Adrenal gland (tissue), 12 donors: Measurements from ENCODE around the gene RAB43. TPM values are rescaled to one million over a fixed set of nuclear protein-coding genes. Genes with fewer than 3 reads are reported as not detected.
A peak's percentile ranks its signal among the peaks of the same experiment; 100 is the strongest.

ENCODE experiments used
- DNase-seq, 7 donors: peaks; one replicate each; pipeline ENCODE4 v3.0.0-alpha.2; 2019 to 2020
- H3K27ac ChIP-seq, 5 donors: fragments of 200-600 bp; sonication (generic) in 4 of 5; 1 replicate in 3 of 5; 2 replicates in 2 of 5; pipeline versions ENCODE4 v1.5.1 to v1.8.0; 2016 to 2020; ENCODE audit warnings: mild to moderate bottlenecking in 1 of 5
- H3K27me3 ChIP-seq: fragments of 200-600 bp; 2 replicates; pipeline ENCODE4 v1.8.0; 2021
- H3K36me3 ChIP-seq, 2 donors: fragments of 200-600 bp; replicated peaks in 1 of 2; 1 replicate in 1 of 2; 2 replicates in 1 of 2; pipeline versions ENCODE4 v1.5.1 to v1.8.0; 2018 to 2022
- H3K4me1 ChIP-seq, 2 donors: fragments of 200-600 bp; replicated peaks in 1 of 2; 1 replicate in 1 of 2; 2 replicates in 1 of 2; pipeline versions ENCODE4 v1.5.1 to v1.8.0; 2018 to 2021
- H3K4me3 ChIP-seq, 4 donors: fragments of 200-600 bp; sonication (generic) in 3 of 4; one replicate each; pipeline ENCODE4 v1.5.1; 2016 to 2018
- H3K9me3 ChIP-seq, 3 donors: fragments of 200-600 bp; sonication (generic) in 1 of 3; replicated peaks in 1 of 3; 1 replicate in 2 of 3; 2 replicates in 1 of 3; pipeline versions ENCODE4 v1.5.1 to v1.8.0; 2016 to 2021
- CTCF ChIP-seq, 6 experiments: fragments of 450-650 bp in 4 of 6; fragments of 200-600 bp in 2 of 6; sonication (generic) in 1 of 6; IDR thresholded peaks; 1 replicate in 5 of 6; 2 replicates in 1 of 6; pipeline versions ENCODE4 v1.5.1 to v1.8.0; 2016 to 2021; ENCODE audit warnings: antibody characterized with exemption in 6 of 6, mild to moderate bottlenecking in 2 of 6, moderate library complexity in 1 of 6
- POLR2A ChIP-seq, 2 donors: fragments of 450-650 bp; IDR thresholded peaks; one replicate each; pipeline ENCODE4 v1.6.1; 2017; ENCODE audit warnings: antibody characterized with exemption in 2 of 2, mild to moderate bottlenecking in 2 of 2, moderate library complexity in 1 of 2
- WGBS, 4 donors: extraction: QIAGEN DNeasy Blood & Tissue Kit in 2 of 4; methylation state at CpG; one replicate each; pipeline versions ENCODE4 v1.1.5 to v1.1.7; 2013 to 2017; 5-methylcytosine and 5-hydroxymethylcytosine counted together
- intact Hi-C, 2 donors: fragments of 100-400 bp; cut with DNase I; formaldehyde crosslinking; loops; one replicate each; pipeline versions ENCODE4 v1.14.1 to v1.15.0; 2022 to 2023
- polyA plus RNA-seq, 3 donors: library from polyadenylated mRNA; stranded (reverse); fragments of 200-250 nt in 2 of 3; fragments of 350-450 nt in 1 of 3; fragmentation: Illumina TruSeq in 1 of 3; extraction: RNeasy Lipid Tissue Mini Kit (QIAGEN cat#74804) in 1 of 3; gene quantifications; one replicate each; pipeline ENCODE4 v1.2.3, GENCODE V29; 2013 to 2014
- total RNA-seq, 9 donors: library from RNA; depleted of rRNA in 4 of 9; stranded (reverse); fragments of >200 nt in 4 of 9; fragments of 120-200 nt in 1 of 9; fragmentation: NEBNext Ultra II Directional in 1 of 9; extraction: Animal tissue kit (Norgen Biotek cat#: 25700) in 1 of 9; gene quantifications; one replicate each; pipeline versions ENCODE4 v1.1.0 to v1.2.4, GENCODE V29; 2013 to 2023
- donor health status: healthy with polysubstance abuse.
- donor health status: Bipolar disorder and iron deficiency.
- donor health status: DM: yes; HTN: yes; CAD: no.
- donor health status: DM: no; HTN: no; CAD: no.
- donor health status: DM: no; HTN: no; CAD: no.
- donor health status: DM: yes; HTN: yes; CAD: no.

The RAB43 gene
- total and polyA plus RNA-seq, 12 donors: 0.33 to 37.2 (median 24.3) TPM

- Histone ChIP-seq H3K36me3 (no peaks in the 10 kb centered on the region), H3K4me3 (no peak overlapping the region), H3K4me1 (peaks cover 0 to 4% of the 10 kb centered on the region in 2 donors), H3K27ac (peak overlapping the region in 2 of 5 donors; percentile 24 to 49), H3K27me3 (no peaks in the 10 kb centered on the region), H3K9me3 (no peaks in the 10 kb centered on the region)
- intact Hi-C loops: loop anchor here (10.0 kb wide), 2 partner anchors 192 to 202 kb away; partner anchors contain the start of gene COPG1 (in 1 of the 2)
- 69 to 79% (median 77%) methylated on average over 6 of the region's 6 CpGs for WGBS, 4 donors
- no peak for TF ChIP-seq POLR2A (IDR thresholded peaks at IDR 0.05)
- no peak for TF ChIP-seq CTCF (IDR thresholded peaks at IDR 0.05)
- DNase-seq: peak in 1 of 7 donors; percentile 56
Measured at GRCh38 chr3:129052675-129053074, 68.9 kb downstream of the RAB43 start.

- Histone ChIP-seq H3K36me3 (no peaks in the 10 kb centered on the region), H3K4me1 (peaks cover 0 to 4% of the 10 kb centered on the region in 2 donors), H3K27me3 (no peaks in the 10 kb centered on the region), H3K9me3 (no peaks in the 10 kb centered on the region), H3K27ac (no peak overlapping the region), H3K4me3 (no peak overlapping the region)
- WGBS, 4 donors: 44 to 58% (median 50%) methylated on average over 3 to 5 of the region's 5 CpGs
- no peak for DNase-seq
- intact Hi-C loops: loop anchor here (10.0 kb wide), 2 partner anchors 193 to 203 kb away; partner anchors contain the start of gene COPG1 (in 1 of the 2)
- TF ChIP-seq CTCF (IDR thresholded peaks at IDR 0.05) (no peak), POLR2A (IDR thresholded peaks at IDR 0.05) (no peak)
Measured at GRCh38 chr3:129051871-129052340, 69.7 kb downstream of the RAB43 start.

- WGBS, 4 donors: 72 to 88% (median 82%) methylated on average over 7 to 12 of the region's 12 CpGs
- peaks cover 7% of the 10 kb centered on the region for H3K27me3 ChIP-seq
- DNase-seq: no peak
- intact Hi-C loops: loop anchor here (10.0 kb wide), 2 partner anchors 194 to 204 kb away; partner anchors contain the start of gene COPG1 (in 1 of the 2)
- peaks cover 0 to 10% of the 10 kb centered on the region in 2 donors for H3K4me1 ChIP-seq
- H3K36me3 ChIP-seq: no peaks in the 10 kb centered on the region
- H3K4me3 ChIP-seq: no peak overlapping the region
- H3K9me3 ChIP-seq: no peaks in the 10 kb centered on the region
- no peak for TF ChIP-seq POLR2A (IDR thresholded peaks at IDR 0.05)
- no peak overlapping the region for H3K27ac ChIP-seq
Measured at GRCh38 chr3:129050556-129051295, 70.9 kb downstream of the RAB43 start.

GRCh38 chr3:129047553-129047839 lies 74.1 kb downstream of the RAB43 start:
- H3K9me3 ChIP-seq: no peaks in the 10 kb centered on the region
- H3K27me3 ChIP-seq: peaks cover 13% of the 10 kb centered on the region
- WGBS, 4 donors: 84 to 93% (median 88%) methylated on average over 3 to 6 of the region's 6 CpGs
- H3K4me1 ChIP-seq: peaks cover 0 to 8% of the 10 kb centered on the region in 2 donors
- H3K36me3 ChIP-seq: no peaks in the 10 kb centered on the region
- H3K27ac ChIP-seq: no peak overlapping the region
- intact Hi-C loops: no loop called here
- TF ChIP-seq CTCF (IDR thresholded peaks at IDR 0.05) (no peak), POLR2A (IDR thresholded peaks at IDR 0.05) (no peak)
- DNase-seq: no peak
- no peak overlapping the region for H3K4me3 ChIP-seq
